NCI-H446 (cell line): Measurements from ENCODE around the gene KCNQ2.
A peak's percentile ranks its signal among the peaks of the same experiment; 100 is the strongest.
"Not testable (repeated sequence)": the region's sequence is repeated elsewhere in the genome, so short reads cannot be mapped to it uniquely, and the experiment has no call there.

Experiments used
- DNase-seq, 2 experiments: peaks; one replicate each; lab custom pipeline; 2025; lab: John Stamatoyannopoulos, UW

Gene KCNQ2

GRCh38 chr20:63385819-63386218, 86.6 kb downstream of the KCNQ2 start:
- no peak for DNase-seq

DNA sequence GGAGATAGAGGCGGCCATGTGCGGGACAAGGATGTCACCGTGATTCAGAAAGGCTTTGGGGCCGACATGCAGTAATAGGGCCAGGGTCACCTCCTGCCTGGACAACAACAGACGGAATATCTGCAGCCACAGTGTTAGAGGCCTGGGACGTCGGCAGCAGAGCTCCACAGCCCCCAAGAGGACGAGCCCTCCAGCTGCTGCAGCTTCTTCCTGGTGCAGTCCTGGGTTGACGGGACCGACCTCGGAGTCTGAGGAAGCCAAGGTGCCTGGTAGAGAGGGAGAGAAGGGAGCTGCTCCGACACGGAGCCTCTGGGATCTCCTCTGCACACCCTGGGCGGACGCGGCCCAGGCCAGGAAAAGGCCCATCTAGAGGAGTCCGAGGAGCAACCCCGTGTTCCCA, 88.1 kb downstream of the KCNQ2 start:
- no peak for DNase-seq

- no peak for DNase-seq
These were observed 88.9 kb downstream of the KCNQ2 start for GRCh38 chr20:63383556-63383955.

GRCh38 chr20:63382551-63383300, 89.7 kb downstream of the KCNQ2 start:
- DNase-seq, result no peak

GRCh38 chr20:63381781-63382431, 90.5 kb downstream of the KCNQ2 start:
- DNase-seq, result peak in 1 of 2 experiments; percentile 32

- DNase-seq, result no peak
These were observed 92.0 kb downstream of the KCNQ2 start for GRCh38 chr20:63380346-63380870.

- not testable (repeated sequence) for DNase-seq
These were observed 92.6 kb downstream of the KCNQ2 start for GRCh38 chr20:63379872-63380271.

GRCh38 chr20:63379296-63379695, 93.2 kb downstream of the KCNQ2 start:
- DNase-seq, result no peak

- no peak for DNase-seq
These were observed 93.8 kb downstream of the KCNQ2 start for GRCh38 chr20:63378626-63379025.

DNA sequence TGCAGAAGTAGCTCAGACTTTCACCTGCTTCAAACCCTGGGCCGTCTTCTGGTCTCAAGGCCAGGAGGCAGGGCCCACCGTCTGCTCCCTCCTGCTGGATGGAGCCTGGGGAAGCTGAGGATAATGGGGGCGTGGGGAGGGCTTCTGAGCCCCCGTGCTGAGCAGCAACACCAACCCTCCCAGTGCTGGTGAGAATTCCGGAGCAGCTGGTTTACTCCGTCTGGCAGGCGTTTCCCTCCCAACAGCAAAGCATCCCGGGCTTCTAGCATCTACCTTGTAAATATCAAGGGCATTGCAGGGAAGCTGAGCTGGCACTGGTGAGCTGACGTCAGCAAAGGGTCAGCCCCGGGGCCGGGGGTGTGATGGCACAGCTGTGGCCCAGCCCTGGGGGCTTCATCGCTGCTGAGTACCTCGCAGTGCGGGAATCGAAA, 94.5 kb downstream of the KCNQ2 start:
- DNase-seq, result no peak

- no peak for DNase-seq
These were observed 95.1 kb downstream of the KCNQ2 start for GRCh38 chr20:63377256-63377941.

DNA sequence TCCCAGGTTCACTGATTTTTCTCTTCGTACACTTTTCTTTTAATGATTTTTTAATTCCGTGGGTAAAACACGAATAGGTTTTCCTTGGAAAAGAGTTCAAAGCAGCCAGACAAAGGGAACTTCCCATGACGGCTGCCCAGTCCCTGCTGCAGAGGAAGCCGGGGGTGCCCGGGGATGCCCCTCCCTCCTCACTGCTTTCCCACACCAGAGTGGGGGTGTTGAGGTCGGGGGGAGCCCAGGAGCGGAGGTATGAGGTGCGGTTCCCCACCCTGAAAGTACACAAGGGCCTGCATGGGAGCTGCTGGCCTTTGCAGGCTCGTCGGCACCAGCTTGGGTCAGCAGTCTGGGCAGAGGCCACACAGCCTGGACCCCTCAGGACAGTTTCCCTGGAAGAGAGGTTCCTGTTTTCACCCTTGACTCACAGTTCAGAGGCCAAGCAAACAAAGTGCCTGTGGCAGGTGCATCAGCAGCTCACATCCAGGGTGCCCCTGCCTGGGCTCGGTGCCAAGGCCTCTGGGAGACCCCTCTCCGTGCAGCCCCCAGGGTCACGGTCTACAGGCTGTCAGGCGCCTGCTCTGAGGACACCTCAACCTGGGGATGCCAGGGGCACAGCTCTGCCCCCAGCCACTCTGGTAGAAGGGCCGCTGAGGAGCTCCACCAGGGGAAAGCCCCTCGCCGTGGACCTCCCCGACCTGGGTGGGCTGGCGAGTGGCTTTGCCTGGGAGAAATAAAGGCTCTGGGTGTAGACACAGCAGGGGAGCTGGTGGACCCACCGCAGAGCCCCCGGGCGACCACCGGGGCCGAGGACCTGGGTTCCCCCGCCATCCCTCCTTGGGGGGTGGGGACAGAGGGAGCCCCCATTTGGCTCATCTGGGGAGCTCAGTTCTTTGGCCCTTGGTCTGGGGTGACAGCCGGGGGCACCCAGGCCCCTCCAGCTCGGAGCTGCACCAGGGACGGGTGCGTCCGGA, 95.9 kb downstream of the KCNQ2 start:
- no peak for DNase-seq

- no peak for DNase-seq
These were observed 97.0 kb downstream of the KCNQ2 start for GRCh38 chr20:63375438-63375837.

DNA sequence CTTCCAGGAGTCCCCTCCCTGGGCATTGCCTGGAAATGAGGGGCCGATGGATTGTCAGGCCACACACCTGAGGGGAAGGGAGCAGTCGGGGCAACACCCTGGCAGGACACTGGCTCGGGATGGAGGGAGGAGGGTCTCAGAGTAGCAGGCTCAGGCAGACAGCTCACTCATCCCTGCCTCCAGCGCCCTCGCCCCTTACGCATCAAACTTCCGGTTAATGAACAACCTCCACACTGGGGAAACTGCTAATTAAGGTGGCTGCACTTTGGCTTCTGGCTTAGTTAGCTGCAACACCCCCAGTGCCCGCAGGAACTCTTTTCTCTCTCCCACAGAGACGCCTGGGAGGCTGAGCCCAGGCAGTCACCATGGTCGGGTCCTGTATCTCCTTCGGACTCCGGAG, 98.0 kb downstream of the KCNQ2 start:
- DNase-seq, result no peak

GRCh38 chr20:63373996-63374395, 98.5 kb downstream of the KCNQ2 start:
- no peak for DNase-seq

- DNase-seq, result no peak
These were observed 99.2 kb downstream of the KCNQ2 start for GRCh38 chr20:63372971-63373885.

DNA sequence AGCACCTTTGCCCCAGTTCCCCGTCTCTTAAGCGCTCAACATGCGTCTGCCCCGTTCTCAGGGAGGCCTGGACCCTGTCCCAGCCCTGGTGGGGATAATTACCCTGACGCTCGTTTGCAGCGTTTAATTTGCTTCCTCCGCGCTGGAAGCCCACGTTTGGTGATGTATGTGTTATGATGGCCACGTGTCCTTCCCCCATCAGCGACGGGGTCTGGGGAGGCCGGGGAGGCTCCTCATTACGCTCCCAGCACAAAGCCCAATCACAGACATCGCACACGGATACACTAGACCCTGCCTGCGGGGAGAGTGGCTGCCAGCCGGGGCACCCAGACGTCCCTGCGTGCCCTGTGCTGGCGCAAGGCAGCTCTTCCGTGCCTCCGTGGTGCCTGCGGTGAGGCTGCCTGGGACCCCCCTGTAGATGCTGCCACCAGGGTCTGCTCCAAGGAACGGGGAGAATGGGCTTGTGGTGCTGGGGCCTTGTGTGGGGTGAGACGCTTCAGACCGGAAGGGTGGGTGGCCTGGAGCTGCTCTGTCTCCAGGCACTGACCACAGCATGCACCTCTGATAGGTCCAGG, 101.1 kb downstream of the KCNQ2 start:
- no peak for DNase-seq

- no peak for DNase-seq
These were observed 101.8 kb downstream of the KCNQ2 start for GRCh38 chr20:63370618-63371187.

GRCh38 chr20:63369724-63370617, 102.5 kb downstream of the KCNQ2 start:
- DNase-seq, result no peak
